HG02798 (cell line): ENCODE data around the gene CCDC54.

Experiments
- ATAC-seq: cut with Tn5 transposase; IDR thresholded peaks from one replicate; pipeline ENCODE4 v1.9.1; 2021; ENCODE audit warnings: mild to moderate bottlenecking; ENCODE audit not compliant: unreplicated experiment, poor library complexity

CCDC54 gene

GRCh38 chr3:107387555-107387954, 10.3 kb downstream of the CCDC54 start:
- ATAC-seq: no peak

GRCh38 chr3:107392549-107393165, 15.4 kb downstream of the CCDC54 start:
- no peak for ATAC-seq

GRCh38 chr3:107394502-107394901, 17.3 kb downstream of the CCDC54 start:
- ATAC-seq: no peak

GRCh38 chr3:107395066-107395465, 17.8 kb downstream of the CCDC54 start:
- ATAC-seq: no peak

GRCh38 chr3:107401301-107401700, 24.1 kb downstream of the CCDC54 start:
- ATAC-seq: no peak

GRCh38 chr3:107402214-107402613, 25.0 kb downstream of the CCDC54 start:
- no peak for ATAC-seq

GRCh38 chr3:107404727-107405469, 27.7 kb downstream of the CCDC54 start:
- no peak for ATAC-seq

GRCh38 chr3:107407355-107407754, 30.1 kb downstream of the CCDC54 start:
- ATAC-seq: no peak

- ATAC-seq: no peak
Observed at GRCh38 chr3:107408513-107408912, 31.3 kb downstream of the CCDC54 start.

GRCh38 chr3:107409365-107409764, 32.1 kb downstream of the CCDC54 start:
- ATAC-seq: no peak

- ATAC-seq: no peak
Observed at GRCh38 chr3:107410606-107411005, 33.4 kb downstream of the CCDC54 start.

GRCh38 chr3:107411056-107411455, 33.8 kb downstream of the CCDC54 start:
- no peak for ATAC-seq

- ATAC-seq: no peak
Observed at GRCh38 chr3:107411779-107412178, 34.5 kb downstream of the CCDC54 start.

GRCh38 chr3:107412376-107412775, 35.1 kb downstream of the CCDC54 start:
- ATAC-seq: no peak

GRCh38 chr3:107413264-107413663, 36.0 kb downstream of the CCDC54 start:
- no peak for ATAC-seq

GRCh38 chr3:107414325-107414964, 37.2 kb downstream of the CCDC54 start:
- peak; percentile 81 for ATAC-seq

GRCh38 chr3:107416138-107416537, 38.9 kb downstream of the CCDC54 start:
- no peak for ATAC-seq

GRCh38 chr3:107416886-107417285, 39.6 kb downstream of the CCDC54 start:
- ATAC-seq: no peak

- ATAC-seq: peak; percentile 91
Observed at GRCh38 chr3:107421170-107421792, 44.0 kb downstream of the CCDC54 start.

- ATAC-seq: no peak
Observed at GRCh38 chr3:107421881-107422280, 44.6 kb downstream of the CCDC54 start.

GRCh38 chr3:107425033-107425432, 47.8 kb downstream of the CCDC54 start:
- no peak for ATAC-seq
